H1 (cell line): ENCODE measurements around the gene MGAT5. TPM values are rescaled to one million over a fixed set of nuclear protein-coding genes. Genes with fewer than 3 reads are reported as not detected.

Experiments used
- ASH2L ChIP-seq: fragments of 200-600, 300-600 bp; sonication (generic); IDR thresholded peaks from one replicate; pipeline ENCODE4 v1.7.1; 2017; ENCODE audit warnings: low read length
- CBX8 ChIP-seq: fragments of 300-800, 300-1000 bp; sonication (generic); IDR thresholded peaks from 2 replicates; pipeline ENCODE4 v1.7.1; 2016; ENCODE audit warnings: low read depth, low read length, borderline replicate concordance
- EP300 ChIP-seq, 2 experiments: IDR thresholded peaks; 1 replicate in 1 of 2; 2 replicates in 1 of 2; pipeline ENCODE4 v1.6.1; 2011 to 2012; ENCODE audit warnings: low read depth in 2 of 2, low read length in 2 of 2, mild to moderate bottlenecking in 2 of 2, borderline replicate concordance in 1 of 2, inconsistent platforms in 1 of 2, moderate library complexity in 1 of 2
- NANOG ChIP-seq: IDR thresholded peaks from 2 replicates; pipeline ENCODE4 v1.6.1; 2011; ENCODE audit warnings: low read length, low read depth, mild to moderate bottlenecking, inconsistent platforms; ENCODE audit not compliant: insufficient read depth, poor library complexity, severe bottlenecking
- RBBP5 ChIP-seq: IDR thresholded peaks from 2 replicates; pipeline ENCODE4 v1.7.1; 2012; ENCODE audit warnings: low read depth, mild to moderate bottlenecking, inconsistent platforms, low read length, moderate library complexity, borderline replicate concordance
- TAF7 ChIP-seq: optimal IDR thresholded peaks from 2 replicates; pipeline ENCODE3; 2011; ENCODE audit warnings: low read depth, mild to moderate bottlenecking, inconsistent platforms, low read length, moderate library complexity, borderline replicate concordance
- TCF12 ChIP-seq: IDR thresholded peaks from 2 replicates; pipeline ENCODE4 v1.6.1; 2011; ENCODE audit warnings: low read depth, mild to moderate bottlenecking, low read length
- ZNF274 ChIP-seq: IDR thresholded peaks from 2 replicates; pipeline ENCODE4 v1.7.0; 2012; ENCODE audit warnings: low read length, borderline replicate concordance; ENCODE audit errors: extremely low read depth
- polyA plus RNA-seq, 7 experiments: library from polyadenylated mRNA; depleted of rRNA in 3 of 7; stranded (reverse) in 5 of 7; unstranded in 2 of 7; fragments of >200 nt in 5 of 7; fragments of 200-250 nt in 2 of 7; gene quantifications; 1 replicate in 5 of 7; 2 replicates in 1 of 7; 4 replicates in 1 of 7; pipeline versions ENCODE4 v1.2.1 to v1.2.3, GENCODE V29; 2011 to 2013; ENCODE audit warnings: missing spikeins in 2 of 7, mixed read lengths in 2 of 7
- total RNA-seq: library from RNA; stranded (reverse); fragmentation: NEBNext Ultra II Directional; extraction: Animal tissue kit (Norgen Biotek cat#: 25700); gene quantifications from 2 replicates; pipeline ENCODE4 v1.2.1, GENCODE V29; 2021
- TF ChIP-seq, protein P1 (sequence below): fragments of 300-600 bp; sonication (generic); IDR thresholded peaks from 2 replicates; pipeline ENCODE4 v1.7.1; 2012; ENCODE audit warnings: low read length, moderate library complexity, mild to moderate bottlenecking, inconsistent platforms; ENCODE audit not compliant: insufficient replicate concordance
- TF ChIP-seq, protein P2 (sequence below): IDR thresholded peaks from 2 replicates; pipeline ENCODE4 v1.6.1; 2012; ENCODE audit warnings: low read length, inconsistent platforms

MGAT5 gene
- total and polyA plus RNA-seq, 2 of the 8 experiments (the other 6 are each of a cell fraction or from before 2014, with no cell fraction given), result 11.2 to 49.2 TPM

DNA sequence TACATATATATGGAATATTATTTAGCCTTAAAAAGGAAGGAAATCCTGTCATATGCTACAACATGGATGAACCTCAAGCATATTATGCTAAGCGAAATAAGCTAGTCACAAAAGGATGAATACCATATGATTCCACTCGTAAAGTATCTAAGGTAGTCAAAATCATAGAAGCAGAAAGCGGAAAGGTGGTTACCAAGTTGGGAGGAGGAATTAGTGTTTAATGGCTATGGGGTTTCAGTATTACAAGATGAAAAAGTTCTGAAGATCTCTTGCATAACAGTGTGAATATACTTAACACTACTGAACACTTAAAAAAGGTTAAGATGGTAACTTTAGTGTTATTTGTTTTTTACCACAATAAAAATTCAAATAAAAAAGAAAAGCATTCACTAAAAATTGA lies 99.0 kb downstream of the MGAT5 start (continued):
- TF ChIP-seq, protein P1, sequence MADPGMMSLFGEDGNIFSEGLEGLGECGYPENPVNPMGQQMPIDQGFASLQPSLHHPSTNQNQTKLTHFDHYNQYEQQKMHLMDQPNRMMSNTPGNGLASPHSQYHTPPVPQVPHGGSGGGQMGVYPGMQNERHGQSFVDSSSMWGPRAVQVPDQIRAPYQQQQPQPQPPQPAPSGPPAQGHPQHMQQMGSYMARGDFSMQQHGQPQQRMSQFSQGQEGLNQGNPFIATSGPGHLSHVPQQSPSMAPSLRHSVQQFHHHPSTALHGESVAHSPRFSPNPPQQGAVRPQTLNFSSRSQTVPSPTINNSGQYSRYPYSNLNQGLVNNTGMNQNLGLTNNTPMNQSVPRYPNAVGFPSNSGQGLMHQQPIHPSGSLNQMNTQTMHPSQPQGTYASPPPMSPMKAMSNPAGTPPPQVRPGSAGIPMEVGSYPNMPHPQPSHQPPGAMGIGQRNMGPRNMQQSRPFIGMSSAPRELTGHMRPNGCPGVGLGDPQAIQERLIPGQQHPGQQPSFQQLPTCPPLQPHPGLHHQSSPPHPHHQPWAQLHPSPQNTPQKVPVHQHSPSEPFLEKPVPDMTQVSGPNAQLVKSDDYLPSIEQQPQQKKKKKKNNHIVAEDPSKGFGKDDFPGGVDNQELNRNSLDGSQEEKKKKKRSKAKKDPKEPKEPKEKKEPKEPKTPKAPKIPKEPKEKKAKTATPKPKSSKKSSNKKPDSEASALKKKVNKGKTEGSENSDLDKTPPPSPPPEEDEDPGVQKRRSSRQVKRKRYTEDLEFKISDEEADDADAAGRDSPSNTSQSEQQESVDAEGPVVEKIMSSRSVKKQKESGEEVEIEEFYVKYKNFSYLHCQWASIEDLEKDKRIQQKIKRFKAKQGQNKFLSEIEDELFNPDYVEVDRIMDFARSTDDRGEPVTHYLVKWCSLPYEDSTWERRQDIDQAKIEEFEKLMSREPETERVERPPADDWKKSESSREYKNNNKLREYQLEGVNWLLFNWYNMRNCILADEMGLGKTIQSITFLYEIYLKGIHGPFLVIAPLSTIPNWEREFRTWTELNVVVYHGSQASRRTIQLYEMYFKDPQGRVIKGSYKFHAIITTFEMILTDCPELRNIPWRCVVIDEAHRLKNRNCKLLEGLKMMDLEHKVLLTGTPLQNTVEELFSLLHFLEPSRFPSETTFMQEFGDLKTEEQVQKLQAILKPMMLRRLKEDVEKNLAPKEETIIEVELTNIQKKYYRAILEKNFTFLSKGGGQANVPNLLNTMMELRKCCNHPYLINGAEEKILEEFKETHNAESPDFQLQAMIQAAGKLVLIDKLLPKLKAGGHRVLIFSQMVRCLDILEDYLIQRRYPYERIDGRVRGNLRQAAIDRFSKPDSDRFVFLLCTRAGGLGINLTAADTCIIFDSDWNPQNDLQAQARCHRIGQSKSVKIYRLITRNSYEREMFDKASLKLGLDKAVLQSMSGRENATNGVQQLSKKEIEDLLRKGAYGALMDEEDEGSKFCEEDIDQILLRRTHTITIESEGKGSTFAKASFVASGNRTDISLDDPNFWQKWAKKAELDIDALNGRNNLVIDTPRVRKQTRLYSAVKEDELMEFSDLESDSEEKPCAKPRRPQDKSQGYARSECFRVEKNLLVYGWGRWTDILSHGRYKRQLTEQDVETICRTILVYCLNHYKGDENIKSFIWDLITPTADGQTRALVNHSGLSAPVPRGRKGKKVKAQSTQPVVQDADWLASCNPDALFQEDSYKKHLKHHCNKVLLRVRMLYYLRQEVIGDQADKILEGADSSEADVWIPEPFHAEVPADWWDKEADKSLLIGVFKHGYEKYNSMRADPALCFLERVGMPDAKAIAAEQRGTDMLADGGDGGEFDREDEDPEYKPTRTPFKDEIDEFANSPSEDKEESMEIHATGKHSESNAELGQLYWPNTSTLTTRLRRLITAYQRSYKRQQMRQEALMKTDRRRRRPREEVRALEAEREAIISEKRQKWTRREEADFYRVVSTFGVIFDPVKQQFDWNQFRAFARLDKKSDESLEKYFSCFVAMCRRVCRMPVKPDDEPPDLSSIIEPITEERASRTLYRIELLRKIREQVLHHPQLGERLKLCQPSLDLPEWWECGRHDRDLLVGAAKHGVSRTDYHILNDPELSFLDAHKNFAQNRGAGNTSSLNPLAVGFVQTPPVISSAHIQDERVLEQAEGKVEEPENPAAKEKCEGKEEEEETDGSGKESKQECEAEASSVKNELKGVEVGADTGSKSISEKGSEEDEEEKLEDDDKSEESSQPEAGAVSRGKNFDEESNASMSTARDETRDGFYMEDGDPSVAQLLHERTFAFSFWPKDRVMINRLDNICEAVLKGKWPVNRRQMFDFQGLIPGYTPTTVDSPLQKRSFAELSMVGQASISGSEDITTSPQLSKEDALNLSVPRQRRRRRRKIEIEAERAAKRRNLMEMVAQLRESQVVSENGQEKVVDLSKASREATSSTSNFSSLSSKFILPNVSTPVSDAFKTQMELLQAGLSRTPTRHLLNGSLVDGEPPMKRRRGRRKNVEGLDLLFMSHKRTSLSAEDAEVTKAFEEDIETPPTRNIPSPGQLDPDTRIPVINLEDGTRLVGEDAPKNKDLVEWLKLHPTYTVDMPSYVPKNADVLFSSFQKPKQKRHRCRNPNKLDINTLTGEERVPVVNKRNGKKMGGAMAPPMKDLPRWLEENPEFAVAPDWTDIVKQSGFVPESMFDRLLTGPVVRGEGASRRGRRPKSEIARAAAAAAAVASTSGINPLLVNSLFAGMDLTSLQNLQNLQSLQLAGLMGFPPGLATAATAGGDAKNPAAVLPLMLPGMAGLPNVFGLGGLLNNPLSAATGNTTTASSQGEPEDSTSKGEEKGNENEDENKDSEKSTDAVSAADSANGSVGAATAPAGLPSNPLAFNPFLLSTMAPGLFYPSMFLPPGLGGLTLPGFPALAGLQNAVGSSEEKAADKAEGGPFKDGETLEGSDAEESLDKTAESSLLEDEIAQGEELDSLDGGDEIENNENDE, result no peak
- no peak for TF ChIP-seq EP300 (IDR thresholded peaks at IDR 0.05; ENCODE audit: borderline replicate concordance in 1 of 2, low read depth in 2 of 2, low read length in 2 of 2)
- no peak for TF ChIP-seq TCF12
- TF ChIP-seq ZNF274, result no peak
- no peak for TF ChIP-seq CBX8
- no peak for TF ChIP-seq RBBP5
- TF ChIP-seq TAF7, result no peak
- TF ChIP-seq, protein P2, sequence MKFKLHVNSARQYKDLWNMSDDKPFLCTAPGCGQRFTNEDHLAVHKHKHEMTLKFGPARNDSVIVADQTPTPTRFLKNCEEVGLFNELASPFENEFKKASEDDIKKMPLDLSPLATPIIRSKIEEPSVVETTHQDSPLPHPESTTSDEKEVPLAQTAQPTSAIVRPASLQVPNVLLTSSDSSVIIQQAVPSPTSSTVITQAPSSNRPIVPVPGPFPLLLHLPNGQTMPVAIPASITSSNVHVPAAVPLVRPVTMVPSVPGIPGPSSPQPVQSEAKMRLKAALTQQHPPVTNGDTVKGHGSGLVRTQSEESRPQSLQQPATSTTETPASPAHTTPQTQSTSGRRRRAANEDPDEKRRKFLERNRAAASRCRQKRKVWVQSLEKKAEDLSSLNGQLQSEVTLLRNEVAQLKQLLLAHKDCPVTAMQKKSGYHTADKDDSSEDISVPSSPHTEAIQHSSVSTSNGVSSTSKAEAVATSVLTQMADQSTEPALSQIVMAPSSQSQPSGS, result no peak
- no peak for TF ChIP-seq ASH2L
- TF ChIP-seq NANOG, result no peak
